B cell (primary cell): ENCODE data around the gene FUOM. TPM values are rescaled to one million over a fixed set of nuclear protein-coding genes. Genes with fewer than 3 reads are reported as not detected.

Experiments used
- ATAC-seq: fragments of 200-7000 bp; cut with Tn5 transposase; one replicate; pipeline ENCODE4 v1.10.0; 2021; ENCODE audit warnings: low read depth, mild to moderate bottlenecking, moderate number of reproducible peaks, moderate library complexity
- CTCF ChIA-PET: fragments of 350-600 bp; sonication (Branson Sonifier 250); formaldehyde crosslinking; loops from one replicate; lab custom pipeline; 2021; ENCODE audit warnings: antibody characterized with exemption, inconsistent platforms; lab: Charles Lee
- POLR2A ChIA-PET: fragments of 350-600 bp; sonication (Branson Sonifier 250); formaldehyde crosslinking; loops from one replicate; lab custom pipeline; 2021; ENCODE audit warnings: antibody characterized with exemption; lab: Charles Lee
- DNase-seq: peaks from one replicate; pipeline ENCODE4 v3.0.0; 2013
- H2AFZ ChIP-seq: 2 replicates; pipeline ENCODE4 v1.6.1; 2012; ENCODE audit warnings: mild to moderate bottlenecking, low read depth, low read length; ENCODE audit not compliant: insufficient read depth, poor library complexity, severe bottlenecking
- H3K27ac ChIP-seq, 2 donors: 1 replicate in 1 of 2; 2 replicates in 1 of 2; pipeline ENCODE4 v1.5.1; 2012 to 2013; ENCODE audit warnings: low read length in 2 of 2, mild to moderate bottlenecking in 2 of 2, moderate library complexity in 1 of 2
- H3K27me3 ChIP-seq, 4 experiments: fragments of 200-600 bp in 1 of 4; sonication (generic) in 1 of 4; replicated peaks in 1 of 4; 1 replicate in 2 of 4; 2 replicates in 2 of 4; pipeline versions ENCODE4 v1.6.1 to v1.7.0; 2013 to 2016; ENCODE audit warnings: low read length in 3 of 4, mild to moderate bottlenecking in 2 of 4, mixed read lengths in 1 of 4, moderate library complexity in 1 of 4; ENCODE audit not compliant: insufficient read depth in 4 of 4, control insufficient read depth in 3 of 4; ENCODE audit errors: control extremely low read depth in 1 of 4
- H3K36me3 ChIP-seq, 2 experiments: replicated peaks in 1 of 2; 1 replicate in 1 of 2; 2 replicates in 1 of 2; pipeline versions ENCODE4 v1.6.1 to v1.7.1; 2013; ENCODE audit warnings: low read length in 1 of 2; ENCODE audit not compliant: insufficient read depth in 2 of 2, control insufficient read depth in 1 of 2; ENCODE audit errors: control extremely low read depth in 1 of 2, extremely low read depth in 1 of 2
- H3K4me1 ChIP-seq, 2 donors: fragments of 200-600 bp in 1 of 2; sonication (generic) in 1 of 2; 1 replicate in 1 of 2; 2 replicates in 1 of 2; pipeline versions ENCODE4 v1.5.1 to v1.6.1; 2013 to 2017; ENCODE audit warnings: low read length in 2 of 2; ENCODE audit not compliant: control insufficient read depth in 2 of 2, insufficient read depth in 2 of 2
- H3K4me2 ChIP-seq: replicated peaks from 2 replicates; pipeline ENCODE3; 2012; ENCODE audit warnings: mild to moderate bottlenecking, low read depth, low read length; ENCODE audit not compliant: poor library complexity, severe bottlenecking
- H3K4me3 ChIP-seq, 5 experiments: fragments of 200-600 bp in 1 of 5; sonication (generic) in 1 of 5; 1 replicate in 3 of 5; 2 replicates in 2 of 5; pipeline versions ENCODE4 v1.5.1 to v1.7.0; 2011 to 2016; ENCODE audit warnings: low read length in 4 of 5, mild to moderate bottlenecking in 4 of 5, low read depth in 2 of 5, control low read depth in 1 of 5, moderate library complexity in 1 of 5; ENCODE audit not compliant: insufficient read depth in 1 of 5; ENCODE audit errors: control extremely low read depth in 1 of 5, extremely low read depth in 1 of 5
- H3K79me2 ChIP-seq: fragments of 200-600 bp; sonication (generic); one replicate; pipeline ENCODE4 v1.6.0; 2016; ENCODE audit warnings: low read length; ENCODE audit not compliant: control insufficient read depth, insufficient read depth
- H3K9ac ChIP-seq: fragments of 200-600 bp; sonication (generic); 2 replicates; pipeline ENCODE4 v1.6.1; 2017; ENCODE audit warnings: mild to moderate bottlenecking, low read length, moderate library complexity
- H3K9me3 ChIP-seq, 3 donors: one replicate each; pipeline versions ENCODE4 v1.6.1 to v1.7.1; 2013; ENCODE audit warnings: low read length in 2 of 3; ENCODE audit not compliant: control insufficient read depth in 2 of 3, insufficient read depth in 1 of 3; ENCODE audit errors: control extremely low read depth in 1 of 3
- H4K20me1 ChIP-seq: 2 replicates; pipeline ENCODE4 v1.6.0; 2012; ENCODE audit warnings: mild to moderate bottlenecking, low read length; ENCODE audit not compliant: insufficient read depth, control insufficient read depth, poor library complexity, severe bottlenecking
- H3K27ac Mint-ChIP-seq: one replicate; pipeline ENCODE4 v1.8.0; 2021; ENCODE audit warnings: mixed read lengths
- H3K27me3 Mint-ChIP-seq: one replicate; pipeline ENCODE4 v1.8.0; 2021; ENCODE audit warnings: mixed read lengths
- H3K4me1 Mint-ChIP-seq: one replicate; pipeline ENCODE4 v1.8.0; 2021; ENCODE audit warnings: mixed read lengths
- H3K4me3 Mint-ChIP-seq: one replicate; pipeline ENCODE4 v1.8.0; 2021; ENCODE audit warnings: mixed read lengths
- H3K9me3 Mint-ChIP-seq: one replicate; pipeline ENCODE4 v1.8.0; 2022; ENCODE audit warnings: mixed read lengths; ENCODE audit not compliant: insufficient read depth
- CTCF ChIP-seq: fragments of 200-600 bp; IDR thresholded peaks from one replicate; pipeline ENCODE4 v1.8.0; 2022; ENCODE audit warnings: antibody characterized with exemption, mild to moderate bottlenecking
- EZH2 ChIP-seq: IDR thresholded peaks from 2 replicates; pipeline ENCODE4 v1.6.1; 2012; ENCODE audit warnings: borderline replicate concordance, low read depth, mild to moderate bottlenecking, moderate library complexity, low read length; ENCODE audit not compliant: insufficient read depth, poor library complexity, severe bottlenecking
- WGBS: methylation state at CpG from one replicate; pipeline ENCODE4 v1.1.5; 2013; ENCODE audit warnings: missing lambda C conversion rate; ENCODE audit not compliant: insufficient coverage; 5-methylcytosine and 5-hydroxymethylcytosine counted together
- intact Hi-C: fragments of 100-400 bp; cut with micrococcal nuclease; formaldehyde crosslinking; loops from one replicate; pipeline ENCODE4 v1.10.0; 2022
- polyA plus RNA-seq: library from polyadenylated mRNA; depleted of rRNA; stranded (reverse); fragments of >200 nt; gene quantifications from 2 replicates; pipeline ENCODE4 v1.2.3, GENCODE V29; 2012
- total RNA-seq, 2 donors: library from RNA; stranded (reverse); fragments of 120-200 nt in 1 of 2; gene quantifications; 1 replicate in 1 of 2; 2 replicates in 1 of 2; pipeline versions ENCODE4 v1.2.3 to v1.2.4, GENCODE V29; 2013 to 2022

The FUOM gene
- total and polyA plus RNA-seq, 2 donors (not counting 1 experiment from before 2014, with no cell fraction given) = 23.8 to 30.7 TPM

- no peaks in the 10 kb centered on the region for H3K9me3 Mint-ChIP-seq
- no peaks in the 10 kb centered on the region for H4K20me1 ChIP-seq
- peaks cover 0 to 24% (median 0%) of the 10 kb centered on the region in 3 donors for H3K9me3 ChIP-seq
- no peak overlapping the region for H3K27ac Mint-ChIP-seq
- H3K4me3 Mint-ChIP-seq = peak overlapping the region; percentile 88
- intact Hi-C loops = no loop called here
- WGBS = 3% methylated on average over 91 of the region's 91 CpGs
- peaks cover 14% of the 10 kb centered on the region for H3K4me1 Mint-ChIP-seq
- H2AFZ ChIP-seq = peak overlapping the region; percentile 71
- ChIA-PET CTCF (interaction anchor here (0.7 kb wide), 1 partner anchor 170 kb away, joined by 3 read pairs; no protein-coding TSS in a partner anchor), POLR2A (no interaction called here)
- no peaks in the 10 kb centered on the region for H3K79me2 ChIP-seq
- H3K27me3 Mint-ChIP-seq = peaks cover 44% of the 10 kb centered on the region
- peak overlapping the region in 3 of 5 experiments; percentile 37 to 51 (median 45) for H3K4me3 ChIP-seq
- peak overlapping the region; percentile 85 for H3K4me2 ChIP-seq
- TF ChIP-seq EZH2 (peak; percentile 73), CTCF (no peak)
- peaks cover 26 to 42% of the 10 kb centered on the region in 2 donors for H3K4me1 ChIP-seq
- ATAC-seq (no peak), DNase-seq (peak; percentile 48)
- H3K27me3 ChIP-seq = peaks cover 0 to 55% (median 38%) of the 10 kb centered on the region in 4 experiments
- no peaks in the 10 kb centered on the region for H3K36me3 ChIP-seq
- peak overlapping the region; percentile 57 for H3K9ac ChIP-seq
- no peak overlapping the region for H3K27ac ChIP-seq
Measured at GRCh38 chr10:133325440-133326222, 32.2 kb downstream of the FUOM start.

GRCh38 chr10:133324857-133325260 is 33.0 kb downstream of the FUOM start:
- peak overlapping the region; percentile 57 for H3K9ac ChIP-seq
- H3K4me3 ChIP-seq = peak overlapping the region in 3 of 5 experiments; percentile 37 to 51 (median 45)

More at GRCh38 chr10:133324857-133325260, 33.0 kb downstream of the FUOM start:
- TF ChIP-seq CTCF (no peak), EZH2 (no peak)
- no peaks in the 10 kb centered on the region for H3K79me2 ChIP-seq
- H3K36me3 ChIP-seq = no peaks in the 10 kb centered on the region
- no peak overlapping the region for H3K27ac ChIP-seq
- DNase-seq = no peak
- no peaks in the 10 kb centered on the region for H4K20me1 ChIP-seq
- CTCF ChIA-PET = interaction anchor here (0.7 to 1.6 kb wide), 3 partner anchors 9 to 171 kb away, joined by 3 to 6 read pairs (median 3); partner anchors contain the start of gene MTG1
- Mint-ChIP-seq H3K4me3 (peak overlapping the region; percentile 88), H3K27me3 (peaks cover 50% of the 10 kb centered on the region), H3K4me1 (peaks cover 12% of the 10 kb centered on the region), H3K9me3 (peaks cover 3% of the 10 kb centered on the region), H3K27ac (no peak overlapping the region)
- 24% methylated on average over 19 of the region's 20 CpGs for WGBS
- H2AFZ ChIP-seq = peak overlapping the region; percentile 71
- peaks cover 0 to 24% (median 0%) of the 10 kb centered on the region in 3 donors for H3K9me3 ChIP-seq
- peak; percentile 16 for ATAC-seq
- peaks cover 23 to 40% of the 10 kb centered on the region in 2 donors for H3K4me1 ChIP-seq
- H3K4me2 ChIP-seq = peak overlapping the region; percentile 85
- intact Hi-C loops = no loop called here
- POLR2A ChIA-PET = interaction anchor here (0.7 to 0.9 kb wide), 2 partner anchors 10 to 50 kb away, joined by 3 read pairs; no protein-coding TSS in a partner anchor
- H3K27me3 ChIP-seq = peaks cover 0 to 52% (median 38%) of the 10 kb centered on the region in 4 experiments
